HG02885 (cell line): ENCODE measurements around the gene FILIP1L.

Source experiments
- ATAC-seq: cut with Tn5 transposase; IDR thresholded peaks from one replicate; pipeline ENCODE4 v1.9.1; 2021; ENCODE audit warnings: mild to moderate bottlenecking; ENCODE audit not compliant: unreplicated experiment, poor library complexity

FILIP1L gene

DNA sequence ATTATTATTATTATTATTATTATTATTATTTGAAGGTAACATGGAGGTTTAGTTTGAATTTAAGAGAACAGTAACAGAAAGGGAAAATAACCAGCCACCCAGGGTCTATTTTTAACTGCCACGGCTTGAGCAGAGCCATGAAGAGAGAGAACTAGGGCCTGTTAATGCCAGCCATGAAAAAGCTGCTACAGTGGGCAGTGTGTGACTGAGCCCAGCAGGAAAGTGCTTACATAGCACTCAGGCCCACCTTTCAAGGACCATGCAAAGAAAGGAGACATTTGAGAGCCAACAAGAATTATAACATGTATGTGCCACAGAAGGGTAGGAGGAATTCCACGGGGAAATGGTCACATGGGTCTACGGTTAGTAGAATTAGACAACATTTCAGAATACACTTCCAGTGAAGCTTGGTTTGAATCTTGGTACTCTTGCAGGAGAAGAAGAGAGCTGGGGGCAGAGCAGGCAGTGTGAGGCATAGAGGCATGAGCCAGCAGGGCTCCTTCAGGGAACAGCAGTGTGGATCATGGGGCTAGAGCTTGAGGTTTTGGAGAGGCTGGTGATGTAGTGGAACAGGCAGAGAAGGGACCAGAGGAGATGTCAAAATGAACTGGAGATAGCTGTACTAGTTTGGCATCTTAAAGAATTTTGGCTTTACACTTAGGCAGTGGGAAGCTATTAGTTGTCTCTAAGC, 155.9 kb downstream of the FILIP1L start:
- no peak for ATAC-seq

DNA sequence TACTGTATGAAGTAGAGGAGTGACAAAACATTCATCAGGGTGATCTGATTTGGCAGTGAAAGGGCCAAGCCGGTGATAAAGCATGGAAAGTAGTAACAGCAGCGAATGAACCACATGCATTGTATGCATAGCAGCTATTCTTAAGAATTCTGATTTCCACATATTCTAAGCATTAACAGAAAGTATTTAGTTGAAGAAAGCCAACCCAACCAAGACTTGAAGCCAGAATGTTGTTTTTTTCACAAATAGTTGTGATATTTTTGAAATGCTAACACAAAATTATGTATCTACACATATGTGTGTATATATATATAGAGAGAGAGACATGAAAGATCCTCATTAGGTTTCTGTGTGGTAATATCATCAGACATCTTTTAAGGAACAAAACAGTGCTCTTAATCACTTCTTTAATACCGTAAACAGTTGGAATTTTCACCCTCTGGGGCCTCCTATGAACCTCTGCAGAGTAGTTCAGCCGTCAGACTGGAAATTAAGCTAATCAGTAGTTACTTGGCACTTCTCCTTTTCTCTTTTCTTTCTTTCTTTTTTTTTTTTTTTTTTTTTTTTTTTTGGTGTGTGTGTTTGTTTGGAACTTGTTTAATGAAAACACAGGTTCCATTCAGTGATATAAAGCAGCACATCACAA, 157.0 kb downstream of the FILIP1L start:
- no peak for ATAC-seq

DNA sequence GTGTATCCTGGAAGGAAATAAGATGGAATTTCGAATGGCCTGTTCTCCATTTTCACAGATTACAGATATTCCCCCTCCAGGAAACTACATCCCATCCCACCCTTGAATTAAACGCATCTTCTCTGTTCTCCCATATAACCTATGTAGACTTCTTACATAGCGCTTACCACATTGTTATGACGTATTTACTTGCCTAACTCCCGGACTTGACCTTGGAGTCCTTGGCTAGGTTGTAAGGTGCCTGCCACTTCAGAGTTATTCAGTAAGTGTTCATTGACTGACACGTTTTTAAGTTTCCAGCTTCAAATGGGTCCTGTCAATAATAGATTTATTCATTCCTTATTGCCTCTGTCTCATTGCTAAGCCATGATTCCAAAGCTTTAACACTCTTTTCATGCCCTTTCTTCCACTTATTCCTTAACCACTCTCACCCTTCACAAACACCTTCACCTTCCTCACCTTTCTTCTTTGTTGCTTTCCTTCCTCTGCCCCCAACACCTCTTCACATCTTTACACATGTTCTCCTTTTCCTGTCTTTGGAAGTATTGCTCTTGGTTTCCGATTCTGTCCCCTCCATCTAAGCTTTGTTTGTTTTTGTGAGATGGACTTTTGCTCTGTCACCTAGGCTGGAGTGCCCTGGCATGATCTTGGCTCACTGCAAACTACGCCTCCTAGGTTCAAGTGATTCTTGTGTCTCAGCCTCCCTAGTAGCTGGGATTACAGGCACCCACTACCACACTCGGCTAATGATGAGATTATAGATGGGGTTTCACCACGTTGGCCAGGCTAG, 158.3 kb downstream of the FILIP1L start:
- no peak for ATAC-seq

DNA sequence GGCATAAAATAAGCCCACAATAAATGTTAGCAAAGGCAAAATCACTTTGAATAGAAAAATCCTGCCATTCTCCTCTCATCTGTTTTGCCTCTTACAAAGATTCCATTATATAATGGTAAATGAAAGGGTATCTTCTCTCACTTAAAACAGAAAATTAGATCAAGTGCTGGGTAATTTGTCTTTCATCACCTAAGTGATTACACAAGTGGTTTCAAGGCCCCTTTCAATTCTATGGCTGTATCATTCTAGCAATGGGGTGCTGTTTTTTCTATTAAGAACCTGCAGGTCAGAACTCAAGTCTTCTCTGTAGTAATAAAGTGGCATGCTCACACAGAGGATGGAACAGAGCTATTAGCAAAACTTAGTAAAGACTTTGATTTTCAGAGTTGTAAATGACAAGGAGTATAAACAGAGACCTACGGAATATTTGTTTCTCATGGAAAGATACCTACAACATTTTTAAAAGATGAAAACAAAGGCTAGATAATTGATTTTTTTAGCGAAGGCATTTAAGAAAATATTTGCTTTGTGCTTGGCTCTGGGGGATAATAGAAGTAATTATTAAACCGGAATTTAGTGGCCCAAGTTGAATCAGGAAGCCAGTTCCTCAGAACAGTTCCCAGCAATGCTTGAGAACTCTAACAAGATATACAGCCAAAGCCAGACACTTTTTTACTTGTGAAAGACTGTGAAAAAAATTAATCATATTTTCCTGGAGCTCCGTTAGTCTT, 159.2 kb downstream of the FILIP1L start:
- ATAC-seq = no peak

DNA sequence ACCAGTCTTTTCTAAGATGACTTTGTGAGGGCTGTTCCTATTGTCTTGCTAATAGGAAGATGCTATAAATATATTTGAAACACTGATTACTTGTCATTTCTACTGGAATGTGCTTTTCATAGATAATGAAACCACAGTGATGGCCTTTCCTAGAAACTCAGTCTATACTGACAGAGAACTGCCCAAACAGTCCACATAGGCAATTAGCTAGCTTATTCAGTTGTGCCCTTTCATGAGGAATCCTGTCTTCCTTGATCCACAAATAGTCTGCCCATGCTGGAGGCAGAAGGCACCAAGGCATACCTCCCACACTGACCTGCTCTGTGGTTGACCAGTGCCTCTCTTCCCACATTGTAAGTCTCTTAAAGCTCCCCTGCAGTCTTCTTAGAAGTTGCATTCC, 160.7 kb downstream of the FILIP1L start:
- ATAC-seq = no peak

DNA sequence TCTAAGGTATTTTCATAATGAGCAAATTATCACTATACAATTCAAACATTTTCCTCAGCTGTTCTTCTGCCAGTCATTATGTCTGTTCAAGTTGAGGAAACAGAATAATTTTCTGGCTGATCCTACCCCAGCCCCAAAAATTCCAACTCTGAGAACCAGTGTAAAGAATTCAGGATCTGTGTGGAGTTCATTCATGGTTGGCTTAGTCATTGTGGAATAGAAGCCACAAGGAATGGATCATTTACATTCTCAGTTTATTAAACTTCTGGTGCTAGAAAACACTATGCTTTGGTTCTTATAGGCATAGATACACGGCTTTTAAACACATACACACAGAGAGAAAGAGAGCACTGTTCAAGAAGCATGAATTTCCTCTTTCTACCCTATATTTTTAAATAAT, 162.0 kb downstream of the FILIP1L start:
- ATAC-seq = no peak

DNA sequence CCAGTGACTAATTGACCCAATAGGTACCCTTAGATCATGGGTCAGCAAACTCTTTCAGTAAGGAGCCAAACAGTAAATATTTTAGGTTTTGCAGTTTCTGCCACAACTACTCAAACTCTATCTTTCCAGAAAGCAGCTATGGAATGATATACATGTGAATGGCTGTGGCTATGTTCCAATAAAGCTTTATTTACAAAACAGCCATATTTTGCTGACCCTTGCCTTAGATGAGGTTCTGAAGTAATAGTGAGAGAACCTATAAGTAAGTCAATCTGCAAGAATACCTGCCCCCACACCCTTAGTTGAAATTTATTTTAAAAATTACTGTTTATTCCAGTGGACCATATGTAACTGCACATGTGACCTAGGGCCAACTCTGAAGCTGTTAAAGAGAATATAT, 162.6 kb downstream of the FILIP1L start:
- no peak for ATAC-seq

DNA sequence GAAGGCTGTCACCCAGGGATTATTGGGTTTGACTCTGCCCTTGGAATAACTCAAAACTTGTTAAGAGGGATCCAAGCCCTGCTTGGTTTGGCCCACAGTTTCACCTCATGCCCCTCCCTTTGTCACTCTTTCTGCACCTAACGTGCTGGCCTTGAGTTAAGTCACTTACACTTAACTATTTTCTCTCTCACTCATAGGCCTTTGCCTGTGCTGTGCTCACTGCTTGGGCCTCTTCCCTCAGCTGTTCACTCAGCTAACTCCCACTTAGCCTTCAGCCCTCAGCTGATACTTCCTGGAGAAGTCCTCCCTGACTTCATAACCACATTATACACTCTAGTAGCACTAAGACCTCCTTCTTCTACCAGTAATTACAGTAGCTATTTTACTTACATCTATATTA, 163.4 kb downstream of the FILIP1L start:
- ATAC-seq = no peak

DNA sequence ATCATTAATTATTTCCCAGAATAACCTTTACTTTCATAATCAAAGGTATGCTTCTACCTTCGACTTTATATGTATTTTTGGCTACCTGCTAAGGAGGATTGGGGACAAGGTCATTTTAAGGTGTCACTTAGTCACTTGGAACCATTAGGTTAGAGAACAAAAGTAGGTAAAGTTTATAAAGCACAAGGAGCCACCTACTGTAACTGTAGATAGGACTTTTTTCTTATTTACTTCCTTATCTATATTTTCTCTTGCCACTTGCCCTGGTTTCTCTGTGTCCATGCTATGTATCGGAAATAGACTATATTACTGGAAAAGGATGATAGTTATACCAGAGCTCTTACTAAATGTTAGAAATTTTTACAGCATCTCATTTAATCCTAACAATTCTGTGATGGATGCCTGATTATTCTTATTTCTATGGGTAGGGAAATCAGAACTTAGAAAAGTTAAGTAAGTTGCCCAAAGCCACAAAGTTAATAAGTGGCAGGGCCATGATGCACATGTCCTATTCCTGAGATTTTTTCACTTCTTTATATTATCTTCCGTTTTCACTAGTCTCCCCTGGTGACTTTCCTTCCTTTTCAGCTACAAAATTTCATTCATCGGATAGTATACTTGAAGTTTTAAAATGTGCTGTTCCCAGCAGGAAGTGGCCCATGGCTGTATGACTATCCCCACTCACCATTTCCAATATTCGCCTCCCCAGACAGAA, 164.2 kb downstream of the FILIP1L start:
- no peak for ATAC-seq

DNA sequence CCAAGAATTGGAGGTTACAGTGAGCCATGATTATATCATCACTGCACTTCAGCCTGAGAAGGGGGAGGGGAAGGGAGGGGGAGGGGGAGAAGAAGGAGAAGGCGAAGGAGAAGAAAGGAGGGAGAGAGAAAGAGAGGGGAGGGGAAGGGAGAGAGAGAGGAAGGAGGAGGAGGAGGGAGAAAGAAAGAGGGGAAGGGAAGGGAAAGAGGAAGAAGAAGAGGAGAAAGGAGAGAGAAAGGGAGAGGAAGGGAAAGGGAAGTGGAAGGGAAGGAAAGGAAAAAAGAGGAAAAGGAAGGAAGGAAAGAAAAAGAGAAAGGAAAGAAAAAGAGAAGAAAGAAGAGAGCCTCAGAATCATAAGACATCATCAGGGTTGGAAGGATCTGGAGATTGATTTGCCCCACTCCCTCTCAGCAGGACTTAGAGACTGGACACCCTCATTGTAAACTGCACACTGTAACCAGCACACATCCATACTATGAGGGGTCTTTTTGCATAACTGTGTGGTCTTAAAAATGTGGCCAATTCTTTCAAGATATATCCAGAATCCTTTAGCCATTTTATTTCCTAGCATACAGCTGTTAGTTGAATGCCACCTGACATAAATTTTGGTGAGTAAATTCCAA, 165.7 kb downstream of the FILIP1L start:
- ATAC-seq = no peak

DNA sequence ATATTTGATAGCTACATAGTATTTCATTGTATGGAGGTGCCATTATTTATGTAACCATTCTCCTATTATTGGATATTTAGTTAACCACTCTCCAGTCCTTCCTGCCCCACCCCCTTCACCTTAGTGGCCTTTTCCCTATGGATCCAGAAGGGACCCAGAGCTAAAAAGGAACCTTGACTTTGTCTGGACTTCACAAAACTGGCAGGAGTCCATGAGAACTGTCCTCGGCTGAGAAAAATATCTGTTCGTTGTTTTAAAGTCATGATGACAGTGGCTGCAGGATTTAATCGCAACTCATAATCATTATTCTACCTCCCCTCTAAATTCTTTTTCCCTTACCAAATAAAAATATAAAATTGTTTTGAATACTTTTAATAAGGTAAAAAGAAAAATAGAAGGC, 166.9 kb downstream of the FILIP1L start:
- ATAC-seq = no peak

DNA sequence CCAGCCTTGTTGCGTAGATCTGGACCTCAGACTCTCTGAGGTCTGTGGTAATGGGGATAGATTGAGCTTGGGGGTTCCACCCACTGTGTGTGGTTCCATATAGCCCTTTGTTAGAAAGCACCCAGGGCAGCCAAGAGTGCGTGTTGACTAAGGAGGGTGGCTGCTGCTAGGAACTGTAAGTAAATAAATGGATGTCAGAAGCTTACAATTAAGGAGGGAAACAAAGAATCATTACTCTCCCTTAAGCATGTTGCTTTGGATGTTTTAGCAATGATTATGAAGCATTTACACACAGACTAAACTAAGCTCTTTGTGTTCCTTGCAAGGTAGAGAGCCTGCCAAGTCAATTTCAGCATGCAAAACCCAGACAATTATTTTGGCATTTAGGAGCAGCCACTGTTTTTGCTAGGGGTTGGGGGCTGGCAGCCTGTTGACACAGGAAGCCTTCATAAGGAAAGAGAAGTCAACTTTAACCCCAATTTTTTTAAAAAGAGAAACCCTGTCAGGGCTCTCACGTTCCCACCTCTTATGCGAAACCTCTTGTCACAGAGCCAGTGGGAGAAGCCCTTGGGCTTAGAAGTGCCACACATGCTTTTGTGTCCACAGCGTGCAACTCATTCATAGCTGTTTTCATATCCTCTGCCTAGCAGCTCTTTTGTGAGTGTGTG, 168.8 kb downstream of the FILIP1L start:
- ATAC-seq = no peak

DNA sequence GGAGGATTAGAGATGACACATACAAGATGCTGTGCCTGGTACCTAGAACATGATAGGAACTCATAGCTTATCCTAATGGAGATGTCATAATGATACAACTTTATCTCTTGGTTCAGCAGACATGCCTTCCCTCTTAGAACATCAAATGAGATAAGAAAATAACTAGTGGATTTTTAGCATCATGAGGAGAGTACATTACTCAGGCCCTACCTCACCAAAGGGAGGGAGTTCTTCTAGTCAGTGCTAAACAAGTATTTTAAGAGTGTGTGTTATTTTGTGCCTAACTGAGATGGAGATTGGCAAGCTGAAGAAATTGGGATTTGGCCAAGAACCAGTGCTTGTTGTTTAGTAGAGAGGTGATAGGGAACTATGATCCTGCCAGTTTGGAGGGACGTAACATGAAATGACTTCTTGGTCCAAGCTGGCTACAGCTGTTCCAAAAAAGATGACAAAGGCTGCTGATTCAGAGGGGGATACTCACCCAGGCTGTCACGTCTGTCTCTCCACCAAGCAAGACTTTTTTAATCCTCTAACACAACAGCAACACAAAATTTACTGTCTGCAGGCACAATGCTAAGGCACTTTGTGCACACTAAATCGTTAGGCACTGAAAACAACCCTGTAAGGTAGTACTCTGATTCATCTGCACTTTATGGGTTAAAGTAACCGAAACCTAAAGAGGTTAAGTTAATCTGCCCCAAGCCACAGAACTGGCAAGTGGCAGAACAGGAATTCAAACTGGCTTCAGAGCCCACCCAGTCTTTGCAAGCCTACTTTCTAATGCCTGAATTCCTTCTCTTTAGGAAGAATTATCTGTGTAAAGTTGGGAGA, 170.2 kb downstream of the FILIP1L start:
- ATAC-seq = no peak

DNA sequence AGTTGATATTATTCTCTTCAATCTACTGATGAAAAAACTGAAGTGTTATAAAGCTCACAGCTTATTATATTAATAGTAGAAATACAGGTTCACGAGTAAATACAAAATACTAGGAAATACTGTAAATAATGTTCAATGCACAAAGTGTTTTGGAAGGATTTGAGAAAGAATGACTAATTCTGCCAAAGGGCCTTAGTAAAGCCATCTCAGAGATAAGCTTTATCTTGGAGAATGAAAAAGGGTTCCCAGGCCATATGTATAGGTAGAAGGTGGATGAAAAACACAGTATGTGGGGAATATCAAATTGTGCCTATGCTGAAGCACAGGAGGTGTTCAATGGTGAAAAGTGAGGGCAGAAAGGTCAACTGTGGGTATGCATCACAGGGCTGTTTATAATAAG, 173.1 kb downstream of the FILIP1L start:
- no peak for ATAC-seq

DNA sequence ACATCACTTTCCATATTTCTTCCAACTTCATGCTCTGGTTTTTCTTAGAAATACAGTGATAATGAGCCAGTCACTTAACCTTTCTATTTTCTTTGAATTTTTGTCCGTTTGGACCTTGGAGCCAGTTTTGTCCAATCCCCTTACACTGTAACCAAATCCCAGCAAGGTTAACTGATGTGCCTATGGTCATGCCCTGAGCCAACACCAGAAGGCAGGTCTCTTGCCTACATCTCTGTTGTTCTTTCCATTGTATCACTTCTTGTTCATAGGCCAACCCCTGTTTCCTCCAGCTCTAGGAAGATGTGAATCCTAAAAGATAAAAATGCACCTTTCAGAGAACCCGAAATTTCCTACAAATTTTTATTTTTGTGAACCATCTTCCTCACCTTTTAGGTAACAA, 174.0 kb downstream of the FILIP1L start:
- no peak for ATAC-seq

DNA sequence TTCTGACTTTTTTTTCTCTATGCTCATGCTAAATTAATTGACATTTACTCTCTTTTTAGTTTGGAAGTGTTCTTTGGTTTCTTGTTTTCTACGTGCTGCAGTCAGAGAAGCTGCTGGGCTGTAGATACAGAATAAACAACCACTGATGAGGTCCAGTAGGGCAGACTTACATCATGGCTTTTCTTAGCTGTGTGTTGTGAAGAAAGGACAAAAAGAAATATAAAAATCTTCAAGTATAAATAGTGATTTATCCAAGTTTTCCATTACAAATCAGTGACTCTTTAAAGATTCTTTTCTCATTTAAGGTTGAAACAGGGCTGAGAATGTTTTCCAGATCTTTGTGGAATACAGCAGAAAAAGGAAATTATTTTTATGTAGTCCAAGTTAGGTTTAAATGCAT, 174.4 kb downstream of the FILIP1L start:
- ATAC-seq = no peak

DNA sequence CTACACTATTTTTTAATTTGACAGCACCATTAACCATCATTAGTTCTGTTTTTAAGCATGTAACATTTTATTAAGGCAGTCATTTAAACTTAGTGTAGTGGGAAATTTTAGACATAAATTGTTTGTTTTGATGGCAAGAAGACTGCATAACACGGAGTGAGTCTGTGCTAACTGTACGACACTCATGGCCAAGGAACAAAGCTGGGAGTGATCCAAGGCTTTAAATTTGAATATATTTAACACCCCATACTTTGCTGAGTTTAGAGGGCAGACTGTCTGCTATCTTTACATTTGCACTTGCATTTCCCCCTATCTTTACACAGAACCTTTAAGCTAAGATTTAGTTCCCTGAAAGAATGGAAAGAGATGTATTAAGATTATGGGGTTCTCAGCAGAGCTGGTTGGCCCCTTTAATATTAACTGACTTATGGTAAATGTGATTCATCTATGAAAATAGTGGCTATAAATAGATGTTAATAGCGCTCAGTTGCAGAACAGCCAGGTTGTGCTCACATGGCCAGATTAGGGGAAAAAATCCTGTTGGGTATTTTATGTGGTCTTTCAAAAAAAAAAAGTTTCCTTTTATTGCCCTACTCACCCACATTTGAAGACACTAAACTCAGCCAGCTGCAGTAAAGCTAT, 175.9 kb downstream of the FILIP1L start:
- ATAC-seq = peak; percentile 45
